ENCODE results near the gene NLRP6.
"Not testable (repeated sequence)": the region's sequence is repeated elsewhere in the genome, so short reads cannot be mapped to it uniquely, and the experiment has no call there.

Gene NLRP6

GRCh38 chr11:282171-282570, 4.0 kb downstream of the NLRP6 start:
- no peak for DNase-seq (ENCODE audit: low spot score)

- no peak for DNase-seq (ENCODE audit: low spot score)
These were observed 4.6 kb downstream of the NLRP6 start for GRCh38 chr11:282630-283360.

DNA sequence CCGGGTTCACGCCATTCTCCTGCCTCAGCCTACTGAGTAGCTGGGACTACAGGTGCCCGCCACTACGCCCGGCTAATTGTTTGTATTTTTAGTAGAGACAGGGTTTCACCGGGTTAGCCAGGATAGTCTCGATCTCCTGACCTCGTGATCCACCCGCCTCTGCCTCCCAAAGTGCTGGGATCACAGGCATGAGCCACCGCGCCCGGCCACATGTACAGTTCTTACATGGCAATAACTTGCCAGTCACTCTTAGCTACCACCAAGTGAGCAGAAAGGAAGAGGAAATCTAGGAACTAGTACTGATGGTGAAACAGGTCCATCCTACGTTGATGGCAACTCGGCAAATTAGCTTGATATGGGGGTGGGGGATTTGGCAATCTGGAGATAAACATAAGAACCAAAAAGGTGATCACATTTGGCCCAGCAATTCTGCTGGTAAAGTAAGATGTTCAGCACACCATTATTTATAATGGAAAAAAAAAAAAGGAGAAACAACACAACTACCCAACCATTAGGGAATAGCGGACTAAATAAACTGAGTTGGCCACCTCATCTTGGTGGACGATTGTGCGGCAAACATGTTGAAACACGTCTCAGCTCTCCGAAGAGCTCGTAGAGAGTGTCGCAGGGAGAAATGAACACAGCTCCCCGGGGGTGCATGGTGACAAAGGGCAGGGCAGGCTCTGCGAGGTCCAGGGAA, 5.3 kb downstream of the NLRP6 start:
- DNase-seq (ENCODE audit: low spot score) = no peak

DNA sequence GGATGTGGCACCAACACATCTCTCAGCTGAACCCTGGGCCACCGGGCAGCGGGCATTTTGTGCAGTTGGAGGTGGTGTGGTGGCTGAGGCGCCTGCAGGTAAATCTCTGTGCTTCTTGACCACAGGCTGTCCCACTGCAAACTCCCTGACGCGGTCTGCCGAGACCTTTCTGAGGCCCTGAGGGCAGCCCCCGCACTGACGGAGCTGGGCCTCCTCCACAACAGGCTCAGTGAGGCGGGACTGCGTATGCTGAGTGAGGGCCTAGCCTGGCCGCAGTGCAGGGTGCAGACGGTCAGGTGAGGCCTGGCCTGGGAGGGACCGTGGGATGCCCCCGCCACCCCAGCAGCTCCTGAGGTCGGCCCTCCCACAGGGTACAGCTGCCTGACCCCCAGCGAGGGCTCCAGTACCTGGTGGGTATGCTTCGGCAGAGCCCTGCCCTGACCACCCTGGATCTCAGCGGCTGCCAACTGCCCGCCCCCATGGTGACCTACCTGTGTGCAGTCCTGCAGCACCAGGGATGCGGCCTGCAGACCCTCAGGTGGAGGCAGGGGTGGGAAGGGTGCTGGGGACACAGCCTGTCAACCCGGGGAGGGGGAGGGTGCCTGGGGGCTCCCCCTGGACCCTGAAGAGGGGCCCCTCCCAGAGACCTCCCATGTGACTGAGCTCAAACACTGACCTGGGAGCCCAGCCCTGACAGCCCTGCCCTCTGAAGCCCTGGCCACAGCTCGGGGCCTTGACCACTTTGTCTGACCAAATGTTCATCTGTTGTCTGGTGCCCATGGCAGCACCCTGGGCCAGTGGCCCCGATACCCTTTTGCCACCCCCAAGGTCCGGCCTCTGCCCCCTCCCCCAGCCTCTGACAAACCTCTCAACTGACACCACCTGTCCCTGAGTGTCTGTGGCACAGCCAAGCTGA, 6.2 kb downstream of the NLRP6 start:
- DNase-seq (ENCODE audit: low spot score) = no peak

GRCh38 chr11:285021-285893, 7.0 kb downstream of the NLRP6 start:
- no peak for DNase-seq (ENCODE audit: low spot score)

- DNase-seq (ENCODE audit: low spot score) = no peak
These were observed 7.7 kb downstream of the NLRP6 start for GRCh38 chr11:285894-286220.

GRCh38 chr11:286977-287820, 9.0 kb downstream of the NLRP6 start:
- DNase-seq (ENCODE audit: low spot score) = not testable (repeated sequence)

- DNase-seq (ENCODE audit: low spot score) = no peak
These were observed 9.7 kb downstream of the NLRP6 start for GRCh38 chr11:287821-288477.

- no peak for DNase-seq (ENCODE audit: low spot score)
These were observed 10.5 kb downstream of the NLRP6 start, which contains the start of gene PGGHG for GRCh38 chr11:288478-289397. Gene PGGHG, plus strand, starts transcription at chr11:289126. Its CDS starts 691 bp downstream, at chr11:289817.

DNA sequence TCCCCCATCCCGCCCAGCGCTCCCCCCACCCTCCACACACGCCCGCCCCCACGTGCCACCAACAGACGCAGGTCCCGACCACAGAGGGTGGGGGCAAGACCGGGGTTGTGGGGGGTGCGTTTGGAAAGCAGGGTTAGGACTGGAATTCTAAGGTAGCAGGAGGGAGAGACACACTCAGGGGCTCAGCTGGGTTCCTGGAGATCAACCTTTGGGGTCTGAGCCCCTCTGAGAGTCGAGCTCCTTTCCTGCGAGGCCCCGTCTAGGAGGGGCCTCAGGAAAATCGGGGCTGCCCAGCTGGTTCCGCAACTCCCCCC, 11.1 kb downstream of the NLRP6 start:
- no peak for DNase-seq (ENCODE audit: low spot score)

DNA sequence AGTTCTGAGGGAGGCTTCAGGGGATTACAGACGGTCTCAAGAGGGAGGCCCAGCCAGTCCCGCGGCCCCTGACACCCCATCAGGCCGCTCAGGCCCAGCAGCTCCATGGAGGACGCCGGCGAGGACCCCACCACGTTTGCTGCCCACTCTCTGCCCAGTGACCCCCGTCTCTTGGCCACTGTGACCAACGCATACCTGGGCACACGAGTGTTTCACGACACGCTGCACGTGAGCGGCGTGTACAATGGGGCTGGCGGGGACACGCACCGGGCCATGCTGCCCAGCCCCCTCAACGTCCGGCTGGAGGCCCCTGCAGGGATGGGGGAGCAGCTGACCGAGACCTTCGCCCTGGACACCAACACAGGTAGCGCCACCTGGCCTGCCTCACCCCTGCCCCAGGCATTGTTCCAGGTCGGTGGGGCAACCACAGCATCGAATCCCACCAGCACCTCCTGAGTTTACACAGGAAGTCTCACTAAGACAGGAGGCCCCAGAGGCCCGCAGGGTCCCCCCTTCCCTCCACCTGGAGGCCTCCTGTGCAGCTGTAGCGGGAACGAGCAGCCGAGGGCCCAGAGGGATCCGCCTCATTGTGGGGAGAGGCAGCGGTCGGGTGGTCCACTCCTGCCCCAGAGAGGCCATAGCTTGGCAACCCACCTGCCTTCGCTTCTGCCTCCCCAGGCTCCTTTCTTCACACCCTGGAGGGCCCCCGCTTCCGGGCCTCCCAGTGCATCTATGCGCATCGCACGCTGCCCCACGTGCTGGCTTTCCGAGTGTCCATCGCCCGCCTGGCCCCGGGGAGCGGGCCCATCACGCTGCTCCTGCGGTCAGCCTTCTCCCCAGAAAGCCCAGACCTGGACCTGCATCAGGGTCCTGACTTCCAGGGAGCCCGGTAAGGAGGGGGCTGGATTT, 11.8 kb downstream of the NLRP6 start:
- DNase-seq (ENCODE audit: low spot score) = no peak

DNA sequence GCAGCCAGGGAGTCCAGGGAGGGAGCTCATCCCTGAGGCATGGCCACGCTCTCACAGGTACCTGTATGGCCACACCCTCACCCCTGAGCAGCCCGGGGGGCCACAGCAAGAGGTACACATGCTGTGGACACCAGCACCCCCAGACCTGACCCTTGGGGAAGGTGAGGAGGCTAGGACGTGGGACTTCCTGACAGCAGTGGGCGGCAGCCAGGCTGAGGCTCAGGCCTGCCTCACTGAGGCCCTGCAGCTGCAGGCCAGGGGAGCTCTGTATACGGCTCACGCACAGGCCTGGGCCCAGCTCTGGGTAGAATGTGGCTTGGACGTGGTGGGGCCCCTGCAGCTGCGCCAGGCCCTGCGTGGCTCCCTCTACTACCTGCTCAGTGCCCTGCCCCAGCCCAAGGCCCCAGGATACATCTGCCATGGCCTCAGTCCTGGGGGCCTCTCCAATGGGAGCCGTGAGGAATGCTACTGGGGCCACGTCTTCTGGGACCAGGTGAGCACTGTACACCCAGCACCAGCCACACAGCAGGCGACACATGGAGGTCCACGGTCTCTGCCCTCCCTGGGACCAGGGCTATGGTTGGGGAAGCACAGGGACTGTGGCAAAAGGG, 12.5 kb downstream of the NLRP6 start:
- no peak for DNase-seq (ENCODE audit: low spot score)

- DNase-seq (ENCODE audit: low spot score) = no peak
These were observed 13.3 kb downstream of the NLRP6 start for GRCh38 chr11:291281-292210.

GRCh38 chr11:292211-293121, 14.3 kb downstream of the NLRP6 start:
- DNase-seq (ENCODE audit: low spot score) = no peak

- DNase-seq (ENCODE audit: low spot score) = no peak
These were observed 15.2 kb downstream of the NLRP6 start for GRCh38 chr11:293271-293851.

Data from putamen (tissue), 1 donor.